Glutamatergic neuron (in vitro differentiated cells): Measurements from ENCODE around the gene DHX38. TPM values are rescaled to one million over a fixed set of nuclear protein-coding genes. Genes with fewer than 3 reads are reported as not detected.

ENCODE experiments used
- DNase-seq: peaks from one replicate; pipeline ENCODE4 v3.0.0; 2022
- H3K27ac Mint-ChIP-seq: one replicate; pipeline ENCODE4 v1.8.0; 2020; ENCODE audit warnings: mild to moderate bottlenecking, mixed read lengths, inconsistent platforms; ENCODE audit not compliant: unreplicated experiment
- H3K27me3 Mint-ChIP-seq: one replicate; pipeline ENCODE4 v1.8.0; 2020; ENCODE audit warnings: mild to moderate bottlenecking, moderate library complexity, mixed read lengths, inconsistent platforms; ENCODE audit not compliant: unreplicated experiment
- H3K36me3 Mint-ChIP-seq: one replicate; pipeline ENCODE4 v1.8.0; 2020; ENCODE audit warnings: mild to moderate bottlenecking, mixed read lengths, inconsistent platforms; ENCODE audit not compliant: unreplicated experiment
- H3K4me1 Mint-ChIP-seq: one replicate; pipeline ENCODE4 v1.8.0; 2020; ENCODE audit warnings: mild to moderate bottlenecking, low read depth, mixed read lengths, inconsistent platforms; ENCODE audit not compliant: unreplicated experiment
- H3K4me3 Mint-ChIP-seq: one replicate; pipeline ENCODE4 v1.8.0; 2020; ENCODE audit warnings: mild to moderate bottlenecking, mixed read lengths, inconsistent platforms; ENCODE audit not compliant: unreplicated experiment
- H3K9me3 Mint-ChIP-seq: one replicate; pipeline ENCODE4 v1.8.0; 2020; ENCODE audit warnings: mild to moderate bottlenecking, moderate library complexity, mixed read lengths, inconsistent platforms; ENCODE audit not compliant: unreplicated experiment
- CTCF ChIP-seq: fragments of 200-600 bp; sonication (generic); IDR thresholded peaks from one replicate; pipeline ENCODE4 v1.5.0; 2021; ENCODE audit not compliant: partially characterized antibody, unreplicated experiment
- total RNA-seq: library from RNA; stranded (reverse); fragmentation: NEBNext Ultra II Directional; extraction: Animal tissue kit (Norgen Biotek cat#: 25700); gene quantifications from one replicate; pipeline ENCODE4 v1.2.1, GENCODE V29; 2021; ENCODE audit not compliant: unreplicated experiment

Gene DHX38
- total RNA-seq, 1 donor from 2014 or later: 86.5 TPM

GRCh38 chr16:72129976-72130656, 36.5 kb downstream of the DHX38 start:
- H3K36me3 Mint-ChIP-seq: peaks cover 4% of the 10 kb centered on the region
- H3K27ac Mint-ChIP-seq: no peak overlapping the region
- no peak for TF ChIP-seq CTCF
- H3K4me1 Mint-ChIP-seq: peaks cover 1% of the 10 kb centered on the region
- H3K27me3 Mint-ChIP-seq: peaks cover 3% of the 10 kb centered on the region
- H3K4me3 Mint-ChIP-seq: no peak overlapping the region
- H3K9me3 Mint-ChIP-seq: no peaks in the 10 kb centered on the region
- no peak for DNase-seq

DNA sequence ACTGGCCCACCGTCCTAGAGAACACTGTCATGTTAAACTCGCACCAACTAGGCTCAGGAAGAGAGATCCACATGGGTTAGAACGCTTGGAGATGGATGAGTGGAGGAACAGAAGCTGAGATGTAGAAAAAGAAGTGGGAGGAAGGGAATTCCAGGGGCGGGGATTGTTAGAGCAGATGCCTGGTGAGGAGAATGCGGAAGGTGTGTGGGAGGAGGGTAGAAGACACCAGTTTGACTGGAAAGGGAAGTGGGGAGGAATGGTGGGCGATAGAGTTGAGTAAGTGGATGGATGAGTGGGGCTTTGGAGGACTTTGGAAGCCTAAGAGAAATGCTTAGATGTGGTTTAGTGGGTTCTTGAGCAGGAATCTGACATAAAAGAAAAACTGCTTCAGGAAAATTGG, 37.4 kb downstream of the DHX38 start:
- Mint-ChIP-seq H3K27me3 (peaks cover 1% of the 10 kb centered on the region), H3K9me3 (no peaks in the 10 kb centered on the region), H3K36me3 (peaks cover 4% of the 10 kb centered on the region), H3K4me1 (no peaks in the 10 kb centered on the region), H3K4me3 (no peak overlapping the region), H3K27ac (no peak overlapping the region)
- DNase-seq: no peak
- no peak for TF ChIP-seq CTCF

- H3K27ac Mint-ChIP-seq: no peak overlapping the region
- peaks cover 4% of the 10 kb centered on the region for H3K36me3 Mint-ChIP-seq
- no peaks in the 10 kb centered on the region for H3K9me3 Mint-ChIP-seq
- DNase-seq: no peak
- TF ChIP-seq CTCF: no peak
- no peak overlapping the region for H3K4me3 Mint-ChIP-seq
- no peaks in the 10 kb centered on the region for H3K27me3 Mint-ChIP-seq
- no peaks in the 10 kb centered on the region for H3K4me1 Mint-ChIP-seq
Observed at GRCh38 chr16:72132726-72133125, 39.1 kb downstream of the DHX38 start.

- no peak for TF ChIP-seq CTCF
- no peak overlapping the region for H3K27ac Mint-ChIP-seq
- no peaks in the 10 kb centered on the region for H3K36me3 Mint-ChIP-seq
- no peaks in the 10 kb centered on the region for H3K9me3 Mint-ChIP-seq
- H3K27me3 Mint-ChIP-seq: no peaks in the 10 kb centered on the region
- no peaks in the 10 kb centered on the region for H3K4me1 Mint-ChIP-seq
- DNase-seq: no peak
- no peak overlapping the region for H3K4me3 Mint-ChIP-seq
Observed at GRCh38 chr16:72134507-72134906, 40.9 kb downstream of the DHX38 start.

- H3K36me3 Mint-ChIP-seq: no peaks in the 10 kb centered on the region
- no peaks in the 10 kb centered on the region for H3K27me3 Mint-ChIP-seq
- H3K9me3 Mint-ChIP-seq: no peaks in the 10 kb centered on the region
- H3K4me3 Mint-ChIP-seq: no peak overlapping the region
- no peak overlapping the region for H3K27ac Mint-ChIP-seq
- TF ChIP-seq CTCF: no peak
- DNase-seq: no peak
- H3K4me1 Mint-ChIP-seq: no peaks in the 10 kb centered on the region
Observed at GRCh38 chr16:72137380-72138063, 43.9 kb downstream of the DHX38 start.
